Colonic mucosa (tissue), 4 donors: ENCODE data around the gene PIGA. TPM values are rescaled to one million over a fixed set of nuclear protein-coding genes. Genes with fewer than 3 reads are reported as not detected.

ENCODE experiments used
- DNase-seq: peaks from one replicate; pipeline ENCODE4 v3.0.0-alpha.2; 2020
- H3K27ac ChIP-seq: fragments of 200-600 bp; one replicate; pipeline ENCODE4 v1.8.0; 2021
- H3K27me3 ChIP-seq: fragments of 200-600 bp; one replicate; pipeline ENCODE4 v1.8.0; 2021
- H3K36me3 ChIP-seq: fragments of 200-600 bp; one replicate; pipeline ENCODE4 v1.8.0; 2021
- H3K4me1 ChIP-seq: fragments of 200-600 bp; one replicate; pipeline ENCODE4 v1.8.0; 2021; ENCODE audit warnings: mild to moderate bottlenecking
- H3K4me3 ChIP-seq: fragments of 200-600 bp; one replicate; pipeline ENCODE4 v1.8.0; 2021
- H3K9ac ChIP-seq, 2 donors: one replicate each; pipeline ENCODE4 v1.7.0; 2013; ENCODE audit warnings: control low read depth in 2 of 2, low read depth in 2 of 2, low read length in 2 of 2
- H3K9me3 ChIP-seq: fragments of 200-600 bp; one replicate; pipeline ENCODE4 v1.8.0; 2021
- CTCF ChIP-seq: fragments of 200-600 bp; IDR thresholded peaks from one replicate; pipeline ENCODE4 v1.8.0; 2022; ENCODE audit warnings: antibody characterized with exemption, mild to moderate bottlenecking
- intact Hi-C: fragments of 100-400 bp; cut with DNase I; formaldehyde crosslinking; loops from one replicate; pipeline ENCODE4 v1.14.1; 2022
- total RNA-seq, 2 donors: library from RNA; stranded (reverse); fragmentation: NEBNext Ultra II Directional in 1 of 2; extraction: Animal tissue kit (Norgen Biotek cat#: 25700) in 1 of 2; gene quantifications; one replicate each; pipeline ENCODE4 v1.2.1, GENCODE V29; 2021
- donor health status: healthy.
- donor health status: DM: no; HTN: no; CAD: no.
- donor health status: DM: no; HTN: no; CAD: no.

PIGA gene
- total RNA-seq, result 10 to 100 TPM; 15.3 to 22.2 TPM

GRCh38 chrX:15335135-15336022 is at the start of gene PIGA:
TSS of gene PIGA (minus strand) at chrX:15335523. CDS start at chrX:15331930, 3,593 bp downstream.
- peak; percentile 94 for DNase-seq
- H3K36me3 ChIP-seq, result no peaks in the 10 kb centered on the region
- peak within 1 kb of the TSS; percentile 73 to 81 for H3K9ac ChIP-seq
- peaks cover 6% of the 10 kb centered on the region for H3K27me3 ChIP-seq
- H3K4me3 ChIP-seq, result peak within 1 kb of the TSS; percentile 59
- intact Hi-C loops, result no loop called here
- H3K9me3 ChIP-seq, result no peaks in the 10 kb centered on the region
- H3K27ac ChIP-seq, result peak within 1 kb of the TSS; percentile 70
- TF ChIP-seq CTCF, result no peak
- H3K4me1 ChIP-seq, result no peaks in the 10 kb centered on the region

- no peaks in the 10 kb centered on the region for H3K9me3 ChIP-seq
- peak within 1 kb of the TSS in 1 of 2 donors; percentile 2 for H3K9ac ChIP-seq
- no peaks in the 10 kb centered on the region for H3K27me3 ChIP-seq
- intact Hi-C loops, result no loop called here
- H3K36me3 ChIP-seq, result no peaks in the 10 kb centered on the region
- H3K27ac ChIP-seq, result no peak within 1 kb of the TSS
- no peak for TF ChIP-seq CTCF
- H3K4me1 ChIP-seq, result no peaks in the 10 kb centered on the region
- no peak for DNase-seq
- no peak within 1 kb of the TSS for H3K4me3 ChIP-seq
Observed at GRCh38 chrX:15384304-15384703, 49.0 kb upstream of the PIGA start, which contains the start of gene VEGFD. TSS of gene VEGFD (minus strand) at chrX:15384413. CDS start at chrX:15383946, 467 bp downstream.

GRCh38 chrX:15382813-15383212 is 47.5 kb upstream of the PIGA start:
- no peaks in the 10 kb centered on the region for H3K36me3 ChIP-seq
- H3K4me1 ChIP-seq, result no peaks in the 10 kb centered on the region
- no peak overlapping the region for H3K4me3 ChIP-seq
- DNase-seq, result no peak
- no peak overlapping the region for H3K27ac ChIP-seq
- H3K9ac ChIP-seq, result no peak overlapping the region
- intact Hi-C loops, result no loop called here
- H3K27me3 ChIP-seq, result no peaks in the 10 kb centered on the region
- no peaks in the 10 kb centered on the region for H3K9me3 ChIP-seq
- no peak for TF ChIP-seq CTCF

- intact Hi-C loops, result no loop called here
- no peaks in the 10 kb centered on the region for H3K36me3 ChIP-seq
- no peak overlapping the region for H3K9ac ChIP-seq
- H3K27me3 ChIP-seq, result no peaks in the 10 kb centered on the region
- H3K4me3 ChIP-seq, result no peak overlapping the region
- no peaks in the 10 kb centered on the region for H3K4me1 ChIP-seq
- TF ChIP-seq CTCF, result no peak
- DNase-seq, result no peak
- H3K27ac ChIP-seq, result no peak overlapping the region
- no peaks in the 10 kb centered on the region for H3K9me3 ChIP-seq
Observed at GRCh38 chrX:15376956-15377355, 41.6 kb upstream of the PIGA start.

- no peak for DNase-seq
- no peak overlapping the region for H3K27ac ChIP-seq
- no peaks in the 10 kb centered on the region for H3K27me3 ChIP-seq
- H3K9ac ChIP-seq, result no peak overlapping the region
- no peaks in the 10 kb centered on the region for H3K36me3 ChIP-seq
- TF ChIP-seq CTCF, result no peak
- intact Hi-C loops, result no loop called here
- no peaks in the 10 kb centered on the region for H3K9me3 ChIP-seq
- no peaks in the 10 kb centered on the region for H3K4me1 ChIP-seq
- no peak overlapping the region for H3K4me3 ChIP-seq
Observed at GRCh38 chrX:15373976-15374375, 38.7 kb upstream of the PIGA start.
